Measurements from ENCODE around the gene PDE5A.

DNA sequence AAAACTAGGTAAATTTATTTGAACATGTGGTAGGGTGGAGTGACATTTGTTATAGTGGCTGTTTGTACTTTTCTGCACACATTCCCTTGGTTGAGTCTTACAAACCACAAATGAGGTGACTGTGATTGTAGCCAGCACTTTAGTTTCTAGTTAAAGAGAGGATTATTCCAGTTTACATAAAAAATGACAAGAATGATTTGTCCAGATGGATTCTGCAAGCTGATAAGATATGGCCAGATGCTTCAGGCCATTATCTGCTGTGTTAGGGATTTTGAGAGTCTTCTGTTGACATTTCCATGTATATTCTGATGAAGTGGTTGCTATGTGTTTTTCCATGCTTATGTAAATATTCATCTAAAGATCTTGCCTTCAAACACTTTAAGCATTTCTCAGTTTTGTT is 31.0 kb upstream of the PDE5A start:
- TF ChIP-seq, protein P1, sequence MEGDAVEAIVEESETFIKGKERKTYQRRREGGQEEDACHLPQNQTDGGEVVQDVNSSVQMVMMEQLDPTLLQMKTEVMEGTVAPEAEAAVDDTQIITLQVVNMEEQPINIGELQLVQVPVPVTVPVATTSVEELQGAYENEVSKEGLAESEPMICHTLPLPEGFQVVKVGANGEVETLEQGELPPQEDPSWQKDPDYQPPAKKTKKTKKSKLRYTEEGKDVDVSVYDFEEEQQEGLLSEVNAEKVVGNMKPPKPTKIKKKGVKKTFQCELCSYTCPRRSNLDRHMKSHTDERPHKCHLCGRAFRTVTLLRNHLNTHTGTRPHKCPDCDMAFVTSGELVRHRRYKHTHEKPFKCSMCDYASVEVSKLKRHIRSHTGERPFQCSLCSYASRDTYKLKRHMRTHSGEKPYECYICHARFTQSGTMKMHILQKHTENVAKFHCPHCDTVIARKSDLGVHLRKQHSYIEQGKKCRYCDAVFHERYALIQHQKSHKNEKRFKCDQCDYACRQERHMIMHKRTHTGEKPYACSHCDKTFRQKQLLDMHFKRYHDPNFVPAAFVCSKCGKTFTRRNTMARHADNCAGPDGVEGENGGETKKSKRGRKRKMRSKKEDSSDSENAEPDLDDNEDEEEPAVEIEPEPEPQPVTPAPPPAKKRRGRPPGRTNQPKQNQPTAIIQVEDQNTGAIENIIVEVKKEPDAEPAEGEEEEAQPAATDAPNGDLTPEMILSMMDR (IDR thresholded peaks at IDR 0.05) = no peak
- no peak for TF ChIP-seq POLR2A (IDR thresholded peaks at IDR 0.05)

Measured in testis (tissue), 2 donors.